ENCODE results near the gene IFIT2.

DNA sequence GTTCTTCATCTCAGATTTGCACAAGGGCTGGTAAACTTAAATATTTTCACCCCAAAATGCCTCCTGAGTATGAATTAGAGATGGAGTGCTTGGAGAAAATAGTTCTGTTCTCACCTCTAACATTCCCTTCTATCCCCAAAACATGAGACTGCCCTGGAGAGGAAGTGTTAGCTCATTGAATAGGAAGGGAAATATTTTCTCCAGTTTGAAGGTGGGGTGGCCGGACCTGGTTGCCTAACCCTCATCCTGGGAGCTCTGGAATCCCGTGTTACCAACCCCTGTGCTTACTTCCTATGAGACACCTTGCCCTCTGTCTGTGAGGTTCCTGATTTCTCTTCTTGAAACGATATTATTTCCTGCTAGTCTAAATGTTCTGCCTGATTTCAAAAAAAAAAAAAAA is 779 bp downstream of the IFIT2 start:
- TF ChIP-seq, protein P1, sequence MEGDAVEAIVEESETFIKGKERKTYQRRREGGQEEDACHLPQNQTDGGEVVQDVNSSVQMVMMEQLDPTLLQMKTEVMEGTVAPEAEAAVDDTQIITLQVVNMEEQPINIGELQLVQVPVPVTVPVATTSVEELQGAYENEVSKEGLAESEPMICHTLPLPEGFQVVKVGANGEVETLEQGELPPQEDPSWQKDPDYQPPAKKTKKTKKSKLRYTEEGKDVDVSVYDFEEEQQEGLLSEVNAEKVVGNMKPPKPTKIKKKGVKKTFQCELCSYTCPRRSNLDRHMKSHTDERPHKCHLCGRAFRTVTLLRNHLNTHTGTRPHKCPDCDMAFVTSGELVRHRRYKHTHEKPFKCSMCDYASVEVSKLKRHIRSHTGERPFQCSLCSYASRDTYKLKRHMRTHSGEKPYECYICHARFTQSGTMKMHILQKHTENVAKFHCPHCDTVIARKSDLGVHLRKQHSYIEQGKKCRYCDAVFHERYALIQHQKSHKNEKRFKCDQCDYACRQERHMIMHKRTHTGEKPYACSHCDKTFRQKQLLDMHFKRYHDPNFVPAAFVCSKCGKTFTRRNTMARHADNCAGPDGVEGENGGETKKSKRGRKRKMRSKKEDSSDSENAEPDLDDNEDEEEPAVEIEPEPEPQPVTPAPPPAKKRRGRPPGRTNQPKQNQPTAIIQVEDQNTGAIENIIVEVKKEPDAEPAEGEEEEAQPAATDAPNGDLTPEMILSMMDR (IDR thresholded peaks at IDR 0.05), result no peak
- no peak for TF ChIP-seq POLR2A (IDR thresholded peaks at IDR 0.05)
